Dendritic cell treated with granulocyte-macrophage colony-stimulating factor and Interleukin-4, amounts not matched to agents 40 ng/mL and 50 ng/mL, for 4 days (primary cell): Measurements from ENCODE around the gene S1PR1.

Source experiments
- H3K27ac Mint-ChIP-seq: one replicate; pipeline ENCODE4 v1.8.0; 2022; ENCODE audit warnings: mild to moderate bottlenecking, mixed read lengths
- H3K27me3 Mint-ChIP-seq: one replicate; pipeline ENCODE4 v1.8.0; 2022; ENCODE audit warnings: mild to moderate bottlenecking, mixed read lengths
- H3K36me3 Mint-ChIP-seq: one replicate; pipeline ENCODE4 v1.8.0; 2022; ENCODE audit warnings: low read depth, mixed read lengths
- H3K4me1 Mint-ChIP-seq: one replicate; pipeline ENCODE4 v1.8.0; 2022; ENCODE audit warnings: low read depth, mixed read lengths
- H3K4me3 Mint-ChIP-seq: one replicate; pipeline ENCODE4 v1.8.0; 2022; ENCODE audit warnings: mild to moderate bottlenecking, moderate library complexity, mixed read lengths
- H3K9me3 Mint-ChIP-seq: one replicate; pipeline ENCODE4 v1.8.0; 2022; ENCODE audit warnings: mixed read lengths
- intact Hi-C: fragments of 100-400 bp; cut with micrococcal nuclease; formaldehyde crosslinking; loops from one replicate; pipeline ENCODE4 v1.15.0; 2022

S1PR1 gene

DNA sequence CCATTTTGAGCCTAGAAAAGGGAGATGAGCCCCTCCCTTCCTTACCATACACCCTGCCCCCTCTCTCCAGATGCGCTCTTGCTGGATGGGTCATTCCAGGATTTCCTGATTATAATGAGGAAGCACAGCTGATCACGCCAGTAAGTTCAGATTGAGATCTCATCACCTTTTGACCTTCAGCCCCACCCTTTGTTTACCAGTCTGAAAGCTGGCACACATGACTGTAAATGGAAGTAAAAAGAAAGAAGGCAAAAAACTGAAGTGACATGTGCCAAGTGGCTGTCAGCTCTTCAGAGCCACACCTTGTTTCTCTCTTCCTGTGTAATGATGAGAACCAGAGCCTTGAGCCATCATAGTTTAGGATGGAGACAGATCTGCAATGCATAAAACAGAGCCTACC, 27.9 kb downstream of the S1PR1 start:
- Mint-ChIP-seq H3K36me3 (no peaks in the 10 kb centered on the region), H3K4me1 (peaks cover 70% of the 10 kb centered on the region), H3K27me3 (no peaks in the 10 kb centered on the region), H3K9me3 (no peaks in the 10 kb centered on the region), H3K27ac (peak overlapping the region; percentile 56), H3K4me3 (no peak overlapping the region)
- intact Hi-C loops: loop anchor here (2.0 kb wide), 1 partner anchor 26 kb away; no protein-coding TSS in a partner anchor

- H3K9me3 Mint-ChIP-seq: no peaks in the 10 kb centered on the region
- peaks cover 60% of the 10 kb centered on the region for H3K4me1 Mint-ChIP-seq
- intact Hi-C loops: loop anchor here (2.0 kb wide), 1 partner anchor 27 kb away; no protein-coding TSS in a partner anchor
- no peak overlapping the region for H3K4me3 Mint-ChIP-seq
- H3K27me3 Mint-ChIP-seq: no peaks in the 10 kb centered on the region
- peak overlapping the region; percentile 56 for H3K27ac Mint-ChIP-seq
- no peaks in the 10 kb centered on the region for H3K36me3 Mint-ChIP-seq
Measured at GRCh38 chr1:101265684-101266083, 28.9 kb downstream of the S1PR1 start.

DNA sequence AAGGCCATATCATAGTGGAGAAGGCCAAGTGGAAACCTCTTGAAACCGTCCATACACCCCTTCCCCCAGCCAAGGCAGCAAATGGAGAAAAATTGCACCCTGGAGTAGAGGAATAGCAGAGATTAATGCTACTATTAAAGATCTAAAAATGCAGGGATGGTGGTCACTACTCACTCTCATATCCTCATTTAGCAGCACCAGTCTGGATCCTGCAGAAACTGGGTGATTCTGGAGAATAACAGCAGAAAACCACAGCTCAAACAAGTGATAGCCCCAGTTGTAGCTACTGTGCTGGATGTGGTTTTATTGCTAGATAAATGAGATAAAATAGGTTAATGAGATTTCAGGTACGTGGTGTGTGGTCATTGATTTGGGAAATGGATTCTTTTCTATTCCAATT, 30.3 kb downstream of the S1PR1 start:
- Mint-ChIP-seq H3K27me3 (no peaks in the 10 kb centered on the region), H3K4me3 (peak overlapping the region; percentile 45), H3K36me3 (no peaks in the 10 kb centered on the region), H3K27ac (peak overlapping the region; percentile 56), H3K4me1 (peaks cover 51% of the 10 kb centered on the region), H3K9me3 (no peaks in the 10 kb centered on the region)
- intact Hi-C loops: no loop called here

GRCh38 chr1:101268893-101269292, 32.1 kb downstream of the S1PR1 start:
- no peaks in the 10 kb centered on the region for H3K36me3 Mint-ChIP-seq
- H3K9me3 Mint-ChIP-seq: no peaks in the 10 kb centered on the region
- H3K4me1 Mint-ChIP-seq: peaks cover 41% of the 10 kb centered on the region
- H3K4me3 Mint-ChIP-seq: no peak overlapping the region
- no peaks in the 10 kb centered on the region for H3K27me3 Mint-ChIP-seq
- intact Hi-C loops: no loop called here
- H3K27ac Mint-ChIP-seq: no peak overlapping the region

DNA sequence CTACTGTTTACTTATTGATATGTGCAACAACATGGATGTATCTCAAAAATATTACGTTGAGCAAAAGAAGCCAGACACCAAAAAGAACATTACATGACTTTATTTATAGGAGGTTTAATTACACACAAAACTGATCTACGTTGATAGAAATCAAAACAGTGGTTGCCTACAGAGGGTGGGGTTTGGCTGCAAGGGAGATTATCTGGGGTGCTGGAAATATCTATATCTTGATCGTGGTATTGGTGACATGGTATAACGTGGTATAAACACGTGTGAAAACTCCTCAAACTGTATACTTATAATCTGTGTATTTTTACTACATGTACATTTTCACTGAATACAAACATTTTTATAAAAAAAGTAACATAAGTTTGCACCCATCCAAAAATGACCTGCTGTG, 38.9 kb downstream of the S1PR1 start:
- Mint-ChIP-seq H3K36me3 (no peaks in the 10 kb centered on the region), H3K4me1 (peaks cover 38% of the 10 kb centered on the region)

DNA sequence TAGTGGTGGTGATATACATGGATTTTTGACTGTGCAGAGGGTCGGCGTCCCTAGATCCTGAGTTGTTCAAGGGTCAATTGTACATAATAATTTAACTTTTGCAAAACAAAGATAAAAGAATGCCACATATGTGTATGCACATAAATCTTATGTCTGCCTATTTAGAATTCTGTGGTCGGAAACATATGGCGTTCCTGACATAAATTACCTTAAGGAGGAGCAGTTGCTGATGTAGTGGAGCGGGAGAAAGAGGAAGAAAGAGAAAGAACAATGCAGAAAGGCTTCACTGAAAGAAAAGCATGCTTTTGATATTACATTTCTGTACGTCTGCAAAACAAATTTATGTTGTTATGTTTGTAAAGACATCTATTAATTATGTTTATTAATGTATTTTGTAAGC, 40.0 kb downstream of the S1PR1 start:
- Mint-ChIP-seq H3K4me3 (no peak overlapping the region), H3K4me1 (peaks cover 43% of the 10 kb centered on the region)

More for the DNA sequence above, 38.9 kb downstream of the S1PR1 start:
- Mint-ChIP-seq H3K9me3 (no peaks in the 10 kb centered on the region), H3K27me3 (peaks cover 8% of the 10 kb centered on the region), H3K27ac (no peak overlapping the region), H3K4me3 (no peak overlapping the region)
- intact Hi-C loops: no loop called here

GRCh38 chr1:101278238-101278637, 41.4 kb downstream of the S1PR1 start:
- peaks cover 54% of the 10 kb centered on the region for H3K4me1 Mint-ChIP-seq
- H3K9me3 Mint-ChIP-seq: no peaks in the 10 kb centered on the region
- intact Hi-C loops: no loop called here
- peaks cover 16% of the 10 kb centered on the region for H3K27me3 Mint-ChIP-seq
- H3K36me3 Mint-ChIP-seq: no peaks in the 10 kb centered on the region
- H3K4me3 Mint-ChIP-seq: no peak overlapping the region
- H3K27ac Mint-ChIP-seq: peak overlapping the region; percentile 51

More for the DNA sequence above, 40.0 kb downstream of the S1PR1 start:
- H3K27me3 Mint-ChIP-seq: peaks cover 10% of the 10 kb centered on the region
- intact Hi-C loops: no loop called here
- no peaks in the 10 kb centered on the region for H3K9me3 Mint-ChIP-seq
- no peaks in the 10 kb centered on the region for H3K36me3 Mint-ChIP-seq
- H3K27ac Mint-ChIP-seq: no peak overlapping the region

GRCh38 chr1:101278845-101279244, 42.0 kb downstream of the S1PR1 start:
- peaks cover 56% of the 10 kb centered on the region for H3K4me1 Mint-ChIP-seq
- H3K27ac Mint-ChIP-seq: peak overlapping the region; percentile 51
- no peaks in the 10 kb centered on the region for H3K9me3 Mint-ChIP-seq
- H3K36me3 Mint-ChIP-seq: no peaks in the 10 kb centered on the region
- H3K27me3 Mint-ChIP-seq: peaks cover 16% of the 10 kb centered on the region
- H3K4me3 Mint-ChIP-seq: no peak overlapping the region
- intact Hi-C loops: no loop called here

- H3K9me3 Mint-ChIP-seq: no peaks in the 10 kb centered on the region
- no peaks in the 10 kb centered on the region for H3K36me3 Mint-ChIP-seq
- H3K4me3 Mint-ChIP-seq: no peak overlapping the region
- H3K27ac Mint-ChIP-seq: no peak overlapping the region
- intact Hi-C loops: no loop called here
- H3K4me1 Mint-ChIP-seq: peaks cover 62% of the 10 kb centered on the region
- peaks cover 16% of the 10 kb centered on the region for H3K27me3 Mint-ChIP-seq
Measured at GRCh38 chr1:101280049-101280592, 43.3 kb downstream of the S1PR1 start.

DNA sequence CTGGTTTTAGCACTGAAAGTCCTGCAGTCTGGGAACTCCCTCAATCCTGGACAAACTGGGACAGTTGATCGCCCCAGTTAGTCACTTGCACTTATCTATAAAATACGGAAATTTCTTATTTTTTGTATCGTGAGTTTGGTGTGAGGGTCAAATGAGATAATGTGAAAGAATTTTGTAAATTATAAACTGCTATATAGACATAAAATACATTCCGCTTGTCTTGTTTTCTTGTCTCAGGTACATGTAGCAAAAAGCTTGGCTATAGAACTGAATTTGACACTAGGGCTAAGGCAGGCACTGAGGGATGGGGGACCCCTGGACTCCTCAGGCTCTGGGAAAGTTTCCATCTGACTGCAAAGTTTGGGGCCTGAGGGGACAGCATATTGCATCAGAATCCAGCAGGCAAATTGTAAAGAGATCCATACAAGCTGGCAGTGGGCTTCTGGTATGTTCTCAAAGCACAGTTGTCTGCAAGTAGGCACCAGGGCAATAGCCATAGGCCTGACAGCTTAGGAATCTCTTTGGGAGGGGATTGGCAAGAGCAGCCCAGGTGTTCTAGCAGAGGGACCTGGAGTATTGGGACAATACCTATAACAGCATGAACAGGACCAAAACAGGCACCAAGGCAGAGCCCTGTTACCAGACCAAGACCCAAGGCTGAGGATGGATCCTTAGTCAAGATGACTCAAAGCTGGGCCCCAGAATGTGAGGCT, 44.3 kb downstream of the S1PR1 start:
- no peak overlapping the region for H3K27ac Mint-ChIP-seq
- no peak overlapping the region for H3K4me3 Mint-ChIP-seq
- H3K27me3 Mint-ChIP-seq: peaks cover 14% of the 10 kb centered on the region
- H3K9me3 Mint-ChIP-seq: no peaks in the 10 kb centered on the region
- intact Hi-C loops: no loop called here
- H3K4me1 Mint-ChIP-seq: peaks cover 63% of the 10 kb centered on the region
- H3K36me3 Mint-ChIP-seq: no peaks in the 10 kb centered on the region

GRCh38 chr1:101281751-101282150, 44.9 kb downstream of the S1PR1 start:
- Mint-ChIP-seq H3K4me3 (no peak overlapping the region), H3K36me3 (no peaks in the 10 kb centered on the region), H3K27me3 (peaks cover 14% of the 10 kb centered on the region), H3K27ac (no peak overlapping the region), H3K9me3 (no peaks in the 10 kb centered on the region), H3K4me1 (peaks cover 65% of the 10 kb centered on the region)
- intact Hi-C loops: no loop called here

- Mint-ChIP-seq H3K4me1 (peaks cover 60% of the 10 kb centered on the region), H3K36me3 (no peaks in the 10 kb centered on the region), H3K27me3 (peaks cover 10% of the 10 kb centered on the region), H3K27ac (peak overlapping the region; percentile 35), H3K9me3 (no peaks in the 10 kb centered on the region), H3K4me3 (no peak overlapping the region)
- intact Hi-C loops: no loop called here
Measured at GRCh38 chr1:101282314-101283038, 45.7 kb downstream of the S1PR1 start.

- intact Hi-C loops: no loop called here
- Mint-ChIP-seq H3K27ac (no peak overlapping the region), H3K4me3 (no peak overlapping the region), H3K4me1 (peaks cover 51% of the 10 kb centered on the region), H3K27me3 (peaks cover 8% of the 10 kb centered on the region), H3K9me3 (no peaks in the 10 kb centered on the region), H3K36me3 (no peaks in the 10 kb centered on the region)
Measured at GRCh38 chr1:101283443-101283842, 46.6 kb downstream of the S1PR1 start.

DNA sequence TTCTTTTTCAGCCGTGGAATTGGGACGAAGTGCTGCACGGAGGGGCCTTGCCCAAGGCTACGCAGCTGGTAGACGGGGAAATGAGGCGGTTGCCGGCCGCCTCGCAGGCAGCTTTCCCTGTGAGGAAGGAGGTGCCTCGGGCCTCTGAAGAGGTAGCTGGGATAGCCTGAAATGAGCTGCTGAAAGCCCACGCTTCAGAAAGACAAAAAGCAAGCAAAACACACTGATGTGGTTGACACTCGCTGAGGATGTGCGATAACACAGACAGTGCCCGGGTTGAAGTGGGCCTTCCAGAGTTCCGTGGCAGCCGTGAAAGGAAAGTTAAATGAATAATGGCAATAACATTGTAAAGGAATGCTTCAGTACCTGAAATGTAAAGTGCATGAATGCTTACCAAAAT, 47.2 kb downstream of the S1PR1 start:
- Mint-ChIP-seq H3K27me3 (peaks cover 8% of the 10 kb centered on the region), H3K4me3 (no peak overlapping the region), H3K27ac (no peak overlapping the region), H3K9me3 (no peaks in the 10 kb centered on the region), H3K36me3 (no peaks in the 10 kb centered on the region), H3K4me1 (peaks cover 49% of the 10 kb centered on the region)
- intact Hi-C loops: no loop called here
